Coronary artery (tissue), 2 donors: ENCODE measurements around the gene GXYLT2.

Experiments
- DNase-seq: peaks from one replicate; pipeline ENCODE4 v3.0.0-alpha.2; 2017; ENCODE audit warnings: low spot score
- H3K27ac ChIP-seq, 2 donors: fragments of 200-600 bp; sonication (generic); one replicate each; pipeline ENCODE4 v1.5.1; 2016 to 2019
- H3K4me3 ChIP-seq: fragments of 200-600 bp; sonication (generic); 2 replicates; pipeline ENCODE4 v1.5.1; 2016; ENCODE audit warnings: mild to moderate bottlenecking, moderate library complexity
- TF ChIP-seq, protein P1 (sequence below): fragments of 200-600 bp; sonication (generic); IDR thresholded peaks from one replicate; pipeline ENCODE4 v1.5.1; 2019; ENCODE audit warnings: antibody characterized with exemption

GXYLT2 gene

GRCh38 chr3:72991522-72991921, 103.7 kb downstream of the GXYLT2 start:
- TF ChIP-seq, protein P1, sequence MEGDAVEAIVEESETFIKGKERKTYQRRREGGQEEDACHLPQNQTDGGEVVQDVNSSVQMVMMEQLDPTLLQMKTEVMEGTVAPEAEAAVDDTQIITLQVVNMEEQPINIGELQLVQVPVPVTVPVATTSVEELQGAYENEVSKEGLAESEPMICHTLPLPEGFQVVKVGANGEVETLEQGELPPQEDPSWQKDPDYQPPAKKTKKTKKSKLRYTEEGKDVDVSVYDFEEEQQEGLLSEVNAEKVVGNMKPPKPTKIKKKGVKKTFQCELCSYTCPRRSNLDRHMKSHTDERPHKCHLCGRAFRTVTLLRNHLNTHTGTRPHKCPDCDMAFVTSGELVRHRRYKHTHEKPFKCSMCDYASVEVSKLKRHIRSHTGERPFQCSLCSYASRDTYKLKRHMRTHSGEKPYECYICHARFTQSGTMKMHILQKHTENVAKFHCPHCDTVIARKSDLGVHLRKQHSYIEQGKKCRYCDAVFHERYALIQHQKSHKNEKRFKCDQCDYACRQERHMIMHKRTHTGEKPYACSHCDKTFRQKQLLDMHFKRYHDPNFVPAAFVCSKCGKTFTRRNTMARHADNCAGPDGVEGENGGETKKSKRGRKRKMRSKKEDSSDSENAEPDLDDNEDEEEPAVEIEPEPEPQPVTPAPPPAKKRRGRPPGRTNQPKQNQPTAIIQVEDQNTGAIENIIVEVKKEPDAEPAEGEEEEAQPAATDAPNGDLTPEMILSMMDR, result no peak
- DNase-seq, result no peak
- Histone ChIP-seq H3K27ac (no peak overlapping the region), H3K4me3 (no peak overlapping the region)

DNA sequence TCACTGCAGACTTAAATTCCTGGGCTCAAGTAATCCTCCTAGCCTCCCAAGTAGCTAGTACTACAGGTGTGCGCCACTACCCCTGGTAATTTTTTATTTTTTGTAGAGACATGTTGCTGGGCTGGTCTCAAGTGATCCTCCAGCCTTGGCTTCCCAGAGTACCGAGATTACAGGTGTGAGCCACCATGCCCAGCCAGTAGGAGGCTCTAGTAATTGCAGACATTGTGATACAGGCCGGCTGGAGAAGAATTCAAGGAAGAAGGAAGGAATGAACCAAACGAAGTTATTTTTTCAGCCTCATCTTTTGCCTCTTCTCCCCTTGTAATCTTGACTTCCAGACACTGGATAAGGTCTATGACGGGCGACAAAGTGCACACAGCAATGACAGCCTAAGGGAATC, 105.5 kb downstream of the GXYLT2 start:
- no peak overlapping the region for H3K27ac ChIP-seq
- TF ChIP-seq, protein P1, result no peak
- no peak for DNase-seq

DNA sequence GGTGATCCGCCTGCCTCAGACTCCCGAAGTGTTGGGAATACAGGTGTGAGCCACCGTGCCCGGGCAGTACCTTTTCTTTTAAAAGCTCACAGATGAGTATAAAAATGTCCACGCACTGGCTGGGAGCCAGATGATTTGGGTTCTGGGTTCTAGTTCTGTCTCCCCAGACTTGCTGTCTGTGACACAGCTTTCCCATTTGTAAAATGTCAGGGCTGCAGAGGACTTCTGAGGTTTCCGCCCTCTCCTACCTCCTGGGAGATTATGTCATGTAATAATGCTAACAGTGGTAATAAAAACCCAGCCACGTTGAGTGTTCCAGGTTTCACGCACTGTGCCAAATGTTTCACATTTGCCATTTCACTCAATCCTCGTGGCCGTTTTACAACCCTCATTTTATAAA, 107.5 kb downstream of the GXYLT2 start:
- Histone ChIP-seq H3K27ac (no peak overlapping the region), H3K4me3 (no peak overlapping the region)
- DNase-seq, result no peak
- TF ChIP-seq, protein P1, result no peak

More for the DNA sequence above, 105.5 kb downstream of the GXYLT2 start:
- H3K4me3 ChIP-seq, result no peak overlapping the region

DNA sequence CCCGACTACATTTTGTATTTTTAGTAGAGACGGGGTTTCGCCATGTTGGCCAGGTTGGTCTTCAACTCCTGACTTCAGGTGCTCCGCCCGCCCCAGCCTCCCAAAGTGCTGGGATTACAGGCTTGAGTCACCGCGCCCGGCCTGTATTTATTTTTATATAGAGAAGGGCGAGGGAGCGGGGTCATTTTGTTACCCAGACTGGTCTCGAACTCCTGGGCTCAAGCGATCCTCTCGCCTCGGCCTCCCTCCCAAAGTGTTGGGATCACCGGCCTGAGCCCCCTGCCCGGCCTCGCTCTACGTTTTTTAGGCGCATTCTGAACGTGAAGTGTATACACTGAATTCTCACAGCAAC, 108.3 kb downstream of the GXYLT2 start:
- DNase-seq, result peak; percentile 74
- Histone ChIP-seq H3K4me3 (peak overlapping the region; percentile 79), H3K27ac (peak overlapping the region; percentile 93 to 94)
- TF ChIP-seq, protein P1, result no peak

DNA sequence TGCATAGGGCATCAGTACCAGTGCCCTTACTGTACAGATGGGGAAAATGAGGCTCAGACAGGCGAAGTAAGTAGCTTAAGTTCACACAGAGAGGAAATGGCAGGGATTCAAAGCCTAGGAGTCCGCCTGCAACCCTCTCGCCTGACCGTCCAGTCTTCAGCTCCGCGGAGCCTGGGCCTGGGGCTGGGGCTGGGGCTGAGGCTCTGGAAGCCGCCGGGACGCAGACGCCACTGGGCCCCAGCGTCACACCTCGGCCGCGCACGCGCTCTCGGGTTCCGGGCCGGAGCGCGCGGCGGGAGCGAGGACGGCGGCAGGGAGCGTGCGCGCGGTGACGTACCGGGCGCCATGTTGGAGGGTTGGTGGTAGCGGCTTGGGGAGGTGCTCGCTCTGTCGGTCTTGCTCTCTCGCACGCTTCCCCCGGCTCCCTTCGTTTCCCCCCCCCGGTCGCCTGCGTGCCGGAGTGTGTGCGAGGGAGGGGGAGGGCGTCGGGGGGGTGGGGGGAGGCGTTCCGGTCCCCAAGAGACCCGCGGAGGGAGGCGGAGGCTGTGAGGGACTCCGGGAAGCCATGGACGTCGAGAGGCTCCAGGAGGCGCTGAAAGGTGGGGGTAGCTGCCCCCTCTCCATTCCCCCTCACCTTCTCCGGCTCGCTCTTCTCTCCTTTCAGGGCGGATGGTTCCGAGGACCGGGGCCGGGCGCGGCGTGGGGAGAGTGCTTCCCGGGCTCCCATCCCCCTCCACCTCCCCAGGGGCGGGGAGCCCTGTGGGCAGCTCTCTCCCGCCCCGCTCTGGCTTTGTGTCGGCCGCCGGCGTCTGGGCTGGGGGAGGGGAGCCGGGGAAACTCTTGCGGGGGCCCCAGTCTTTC, 108.9 kb downstream of the GXYLT2 start, which contains the start of gene PPP4R2:
Gene PPP4R2, plus strand, starts transcription at position 339 of the 861 bp plus-strand sequence. Its CDS starts 227 bp downstream, at position 566.
- peak; percentile 91 for DNase-seq
- peak within 1 kb of the TSS; percentile 79 for H3K4me3 ChIP-seq
- H3K27ac ChIP-seq, result peak within 1 kb of the TSS; percentile 93 to 94
- TF ChIP-seq, protein P1, result no peak

- TF ChIP-seq, protein P1, result no peak
- Histone ChIP-seq H3K4me3 (peak overlapping the region; percentile 79), H3K27ac (peak overlapping the region; percentile 93 to 94)
- no peak for DNase-seq
Observed at GRCh38 chr3:72997421-72997961, 109.6 kb downstream of the GXYLT2 start.

DNA sequence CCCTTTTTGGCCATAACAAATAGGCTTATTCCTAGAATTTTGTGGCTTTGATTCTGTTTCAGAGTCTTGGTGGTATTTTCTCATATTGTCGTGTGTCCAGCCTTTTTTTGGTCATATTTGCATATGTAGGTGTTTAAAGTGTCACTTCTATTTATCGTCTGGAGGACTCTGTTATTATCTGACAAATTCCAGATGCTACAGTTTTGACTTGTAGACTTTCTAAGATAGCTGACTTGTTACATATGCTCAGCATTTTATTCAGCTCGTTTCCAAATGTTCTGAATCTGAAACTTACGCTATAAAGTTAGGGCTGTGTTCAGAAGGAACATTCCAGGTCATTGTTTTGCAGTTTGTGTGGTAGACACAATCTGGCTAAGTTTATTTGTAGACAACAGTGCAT, 110.6 kb downstream of the GXYLT2 start:
- no peak for DNase-seq
- TF ChIP-seq, protein P1, result no peak
- Histone ChIP-seq H3K4me3 (peak overlapping the region; percentile 79), H3K27ac (peak overlapping the region in 1 of 2 donors; percentile 18)
